NCI-H524 (cell line): ENCODE measurements around the gene DDO.
A peak's percentile ranks its signal among the peaks of the same experiment; 100 is the strongest.
"Not testable (repeated sequence)": the region's sequence is repeated elsewhere in the genome, so short reads cannot be mapped to it uniquely, and the experiment has no call there.

Source experiments
- DNase-seq, 2 experiments: peaks; one replicate each; lab custom pipeline; 2025; lab: John Stamatoyannopoulos, UW

DDO gene

DNA sequence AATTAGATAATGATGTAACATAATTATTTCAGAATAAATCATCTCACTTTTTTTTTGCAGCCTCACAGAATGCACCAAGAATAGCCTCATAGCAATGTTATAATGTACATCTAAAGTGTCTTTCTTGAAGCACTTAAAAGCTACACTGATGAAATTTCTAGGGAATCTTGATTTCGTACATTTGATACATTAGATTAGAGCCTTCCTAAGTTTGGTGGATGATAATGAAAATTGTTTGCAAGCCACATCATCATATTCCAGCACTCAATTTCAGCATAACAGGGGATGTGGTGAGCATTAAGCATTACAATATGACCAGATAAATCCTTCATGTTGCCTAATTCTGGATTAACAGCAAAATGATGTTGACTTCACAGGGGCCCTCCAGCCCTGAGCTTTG, 47.5 kb downstream of the DDO start:
- DNase-seq = no peak

DNA sequence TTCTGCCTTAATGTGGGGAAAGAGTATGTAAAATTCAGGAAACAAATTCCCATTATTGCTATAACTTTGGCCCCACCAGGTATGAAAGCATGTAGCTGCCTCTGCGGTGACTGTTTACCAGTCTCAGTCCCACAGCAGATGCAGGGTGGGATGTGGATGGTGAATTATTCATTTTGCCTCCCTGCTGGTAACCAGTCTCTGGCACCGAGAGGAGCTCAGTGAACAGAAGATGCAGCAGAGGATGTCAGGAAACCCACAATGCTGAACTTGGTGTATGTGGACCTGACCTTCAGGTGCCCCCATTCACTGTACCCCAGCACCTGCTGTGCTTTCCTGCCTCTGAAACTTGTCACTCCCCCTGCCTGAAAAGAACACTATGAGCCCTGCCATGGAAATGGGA, 48.4 kb downstream of the DDO start:
- DNase-seq = no peak

DNA sequence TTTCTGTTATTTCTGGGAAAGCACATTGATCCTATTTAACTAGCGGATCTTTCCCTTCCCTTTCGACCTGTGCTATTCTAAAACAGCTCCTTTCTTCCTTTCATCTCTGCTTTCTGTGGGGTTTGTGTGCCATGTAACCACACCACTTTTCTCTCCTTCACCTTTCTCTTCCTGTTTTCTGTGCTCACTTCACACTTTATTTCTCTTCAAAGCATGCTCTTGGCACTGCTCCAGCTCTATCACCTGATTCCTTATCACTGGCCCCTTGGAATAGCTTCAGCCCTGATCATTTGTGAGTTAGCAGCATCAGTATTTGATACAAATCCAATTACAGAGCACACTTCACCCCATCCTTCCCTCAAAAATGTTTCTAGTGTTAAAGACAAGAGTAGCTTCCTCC, 49.1 kb downstream of the DDO start:
- no peak for DNase-seq

DNA sequence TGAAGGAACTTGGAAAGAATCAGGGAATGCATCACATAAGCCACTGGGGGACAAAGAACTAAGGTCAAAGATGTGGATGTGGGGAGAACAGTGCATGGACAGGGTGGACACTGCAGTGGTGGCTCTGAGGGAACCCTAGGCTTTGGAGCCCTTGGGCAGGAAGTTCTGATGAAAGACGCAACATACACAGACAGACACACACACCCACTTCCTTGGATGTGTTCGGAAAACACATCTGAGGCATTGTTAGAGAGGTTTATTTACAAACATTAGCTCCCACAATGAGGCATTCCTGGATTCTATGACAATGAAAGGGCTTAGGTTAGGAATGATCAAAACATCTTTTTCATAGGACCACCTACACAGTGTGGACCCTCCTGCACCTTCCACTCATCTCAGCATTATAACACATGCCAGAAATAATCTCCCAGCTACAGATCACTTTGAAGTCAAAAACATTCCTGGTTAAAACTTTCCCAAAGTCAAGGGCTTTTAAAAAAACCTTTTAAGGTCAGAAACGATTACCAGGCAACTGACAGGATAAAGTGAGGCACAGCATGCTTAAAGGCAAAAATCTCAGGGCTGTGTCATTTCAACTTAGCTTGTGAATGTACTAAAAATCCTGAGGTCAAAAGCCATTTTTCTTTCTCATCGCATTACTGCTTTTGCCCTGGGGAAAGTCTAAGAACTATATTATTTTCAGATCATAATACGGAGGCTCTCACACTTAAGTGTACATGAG, 50.8 kb downstream of the DDO start:
- no peak for DNase-seq

DNA sequence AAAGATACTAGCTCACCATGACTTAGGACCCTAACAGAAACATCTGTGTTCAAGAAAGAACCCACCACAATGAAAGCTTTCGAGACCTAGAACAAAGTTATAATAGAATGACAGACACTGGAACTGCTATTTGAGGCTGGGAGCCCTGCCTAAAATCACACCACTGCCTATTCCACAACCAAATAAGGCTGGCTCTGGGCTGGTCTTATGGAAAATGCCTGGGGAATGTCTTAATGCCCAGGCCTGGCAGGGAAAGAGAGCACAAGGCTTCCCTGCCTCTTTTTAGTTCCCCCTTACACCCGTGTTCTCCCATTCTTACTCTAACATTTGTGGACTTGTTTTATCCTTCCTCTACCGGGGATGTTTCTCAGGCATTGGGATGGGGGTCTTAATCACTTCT, 51.6 kb downstream of the DDO start:
- DNase-seq = no peak

DNA sequence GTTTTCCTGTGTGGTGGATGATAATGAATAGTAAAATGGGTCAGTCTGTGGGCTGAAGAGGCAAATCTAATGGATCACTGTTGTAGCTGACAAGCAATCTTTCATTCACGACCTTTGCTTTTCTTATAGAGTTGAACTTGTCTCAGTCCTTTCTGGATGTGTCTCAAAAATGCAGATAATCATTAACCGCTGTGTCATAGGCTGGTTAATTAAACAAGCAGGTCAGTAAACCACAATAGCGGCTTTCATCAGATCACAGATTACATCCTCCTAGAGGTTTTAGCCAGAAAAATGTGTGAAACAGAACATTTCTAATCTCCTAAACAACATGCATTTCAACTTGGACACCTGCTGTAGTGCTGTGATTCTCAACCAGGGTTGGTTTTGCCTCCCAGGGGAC, 54.7 kb downstream of the DDO start:
- DNase-seq = no peak

DNA sequence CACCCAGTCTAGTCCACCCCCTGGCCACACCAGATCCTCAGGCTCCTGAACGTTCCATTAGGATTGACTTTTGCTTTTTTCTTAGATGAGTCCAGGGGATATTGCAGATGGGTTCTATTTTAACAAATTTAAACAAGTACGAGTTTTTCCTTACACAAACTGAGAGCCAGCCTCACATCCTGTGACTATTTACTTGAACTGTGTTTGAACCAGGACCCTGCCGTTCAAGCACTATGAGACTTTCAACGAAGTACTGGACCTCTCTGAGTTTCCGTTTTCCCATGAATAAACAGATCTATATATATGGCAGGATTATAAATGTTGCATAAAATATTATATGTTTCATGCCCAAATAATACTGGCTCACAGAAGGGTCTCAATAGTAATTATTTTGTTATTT, 55.8 kb downstream of the DDO start:
- DNase-seq = no peak

DNA sequence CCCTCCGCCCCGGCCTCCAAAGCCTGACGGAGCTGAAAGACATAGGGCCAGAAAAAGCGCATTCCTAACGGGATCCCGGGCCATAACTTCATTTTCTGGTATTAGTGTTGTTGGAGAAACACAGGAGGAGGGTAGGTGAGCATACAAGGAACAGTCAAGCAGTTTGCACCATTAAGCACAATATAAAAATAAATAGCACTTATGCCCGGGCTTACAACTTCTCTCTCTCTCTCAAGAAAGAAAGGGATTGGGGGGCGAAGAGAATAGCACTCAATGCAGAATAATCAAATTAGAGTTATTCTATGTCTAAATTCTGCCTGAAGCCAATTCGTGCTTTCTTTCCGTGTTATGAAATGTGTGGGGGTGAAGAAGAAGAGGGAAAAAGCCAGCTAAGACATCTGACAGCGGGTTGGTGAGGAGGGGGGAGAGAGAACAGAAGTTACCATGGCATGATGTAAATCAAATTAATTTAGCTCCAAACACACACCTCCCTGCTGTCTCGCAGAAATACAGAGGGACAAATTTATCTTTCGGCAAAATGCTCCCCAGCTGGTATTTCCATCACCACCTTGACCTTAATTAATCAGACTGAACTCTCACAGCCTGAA, 56.7 kb downstream of the DDO start:
- no peak for DNase-seq

DNA sequence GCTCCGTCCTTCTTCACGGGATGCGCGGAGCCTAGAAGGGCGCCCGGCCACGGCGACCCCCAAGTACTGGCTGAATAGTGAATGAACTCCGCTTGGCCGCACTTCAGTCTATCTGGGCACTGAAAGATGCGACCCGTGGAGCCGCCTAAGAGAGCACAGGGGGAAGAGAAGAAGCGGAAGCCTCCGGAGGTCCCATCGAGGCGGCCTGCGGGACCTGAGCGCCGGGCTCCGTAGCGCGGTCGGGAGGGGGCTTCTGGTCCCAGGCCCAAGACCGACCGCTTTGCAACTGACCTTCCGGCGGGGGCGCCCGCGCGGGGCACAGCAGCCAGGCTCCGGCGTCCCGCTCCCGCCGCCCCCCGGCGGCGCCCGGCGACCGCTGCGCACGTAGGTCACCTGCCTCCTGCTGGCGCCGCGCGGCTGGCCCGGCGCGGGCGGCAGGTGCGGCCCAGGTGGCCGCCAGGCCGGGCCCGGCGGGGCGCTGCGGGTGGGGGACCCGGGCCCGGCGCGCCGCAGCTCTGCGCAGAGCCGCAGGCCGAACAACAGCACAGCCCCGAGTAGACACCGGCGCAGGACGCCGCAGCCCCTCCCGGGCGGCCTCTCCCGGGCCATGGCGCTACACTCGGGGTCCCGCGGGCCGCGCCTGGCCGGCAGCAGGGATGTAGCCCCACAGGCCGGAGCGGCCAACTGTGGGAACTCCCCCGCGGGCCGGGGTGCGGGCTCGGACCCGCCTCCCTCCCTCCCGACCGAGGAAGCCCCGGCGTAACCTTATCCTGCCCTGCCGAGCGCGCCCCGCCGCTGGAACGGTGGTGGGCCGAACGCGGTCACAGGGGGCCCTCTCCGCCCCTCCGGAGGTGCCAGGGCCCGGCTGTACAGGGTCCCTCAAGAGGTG, 57.5 kb downstream of the DDO start, which contains the start of gene METTL24:
TSS of gene METTL24 (minus strand) at position 686 of the 889 bp plus-strand sequence. CDS start at position 609, 77 bp downstream.
- DNase-seq = peak; percentile 39 to 59

DNA sequence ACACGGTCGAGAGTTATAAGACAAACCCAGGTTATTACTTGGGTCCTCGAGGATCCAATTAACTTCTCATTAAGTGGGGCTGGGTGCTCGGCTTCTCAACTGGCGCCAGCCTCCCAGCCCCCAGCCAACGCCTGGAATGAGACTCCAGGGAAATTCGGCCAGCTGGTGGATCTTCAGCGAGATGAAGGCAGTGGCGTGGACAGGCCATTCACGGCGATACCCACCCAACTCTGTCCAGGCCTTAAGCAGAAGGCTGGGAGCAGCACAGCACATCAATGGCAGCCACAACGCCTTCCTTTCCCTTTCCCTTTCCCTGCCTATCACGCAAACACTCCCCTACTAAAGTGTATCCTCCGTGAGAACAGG, 58.1 kb downstream of the DDO start:
- peak; percentile 79 to 82 for DNase-seq

DNA sequence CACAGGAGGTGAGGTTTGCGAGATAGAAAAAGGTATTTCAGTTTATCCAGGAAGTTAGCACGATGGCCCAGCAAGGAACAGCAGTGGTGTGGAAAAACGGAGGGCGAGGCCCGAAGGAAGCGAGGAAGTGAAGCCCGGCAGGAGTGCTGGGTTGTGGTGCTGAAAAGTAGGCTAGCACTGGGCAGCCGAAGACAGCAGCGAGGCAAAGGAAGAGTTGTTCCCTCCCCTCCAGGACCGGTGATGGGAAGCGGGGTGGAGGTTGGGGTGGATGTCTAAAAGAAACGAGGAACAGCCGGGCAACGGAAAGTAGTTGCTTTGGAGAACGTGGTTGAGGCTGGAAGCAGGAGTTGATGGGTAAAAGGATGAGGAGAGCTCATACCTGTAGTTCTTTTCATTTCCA, 58.6 kb downstream of the DDO start:
- no peak for DNase-seq

DNA sequence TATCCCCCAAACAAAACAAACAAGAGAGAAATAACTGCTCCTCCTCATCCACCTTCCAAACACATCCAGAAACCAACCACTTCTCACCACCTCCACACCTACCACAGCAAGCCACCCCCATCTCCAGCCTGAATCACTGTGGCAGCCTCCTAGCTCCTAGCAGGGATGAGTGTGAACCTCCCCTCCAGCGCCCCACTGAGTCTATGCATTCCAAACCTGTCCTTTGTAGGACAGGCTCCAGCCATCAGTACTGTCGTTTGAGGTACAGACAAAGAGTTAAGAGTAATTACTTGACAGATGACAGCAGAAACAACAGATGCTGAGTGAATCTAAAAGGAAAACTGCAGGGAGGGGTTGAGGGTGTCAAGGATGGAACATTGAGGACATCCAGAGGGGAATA, 59.6 kb downstream of the DDO start:
- DNase-seq = peak; percentile 88 to 96

DNA sequence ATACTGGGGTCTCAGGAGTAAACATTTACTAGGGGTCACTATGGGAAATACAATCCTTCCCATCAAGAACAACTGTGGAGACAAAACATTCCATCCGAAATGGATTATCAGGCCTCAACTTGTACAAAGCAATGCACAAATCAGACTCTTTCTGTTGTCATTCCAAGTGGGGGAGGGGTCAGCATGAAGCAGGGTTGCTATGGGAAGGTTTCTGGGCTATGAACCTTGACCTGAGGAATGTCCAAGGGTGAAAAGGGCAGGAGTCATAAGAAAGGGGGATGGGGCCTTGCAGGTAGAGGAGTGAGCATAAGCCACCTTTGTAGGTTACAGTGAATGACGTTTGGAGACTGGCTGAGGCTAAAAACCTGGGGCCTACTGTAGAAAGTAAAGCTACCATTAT, 60.4 kb downstream of the DDO start:
- no peak for DNase-seq

DNA sequence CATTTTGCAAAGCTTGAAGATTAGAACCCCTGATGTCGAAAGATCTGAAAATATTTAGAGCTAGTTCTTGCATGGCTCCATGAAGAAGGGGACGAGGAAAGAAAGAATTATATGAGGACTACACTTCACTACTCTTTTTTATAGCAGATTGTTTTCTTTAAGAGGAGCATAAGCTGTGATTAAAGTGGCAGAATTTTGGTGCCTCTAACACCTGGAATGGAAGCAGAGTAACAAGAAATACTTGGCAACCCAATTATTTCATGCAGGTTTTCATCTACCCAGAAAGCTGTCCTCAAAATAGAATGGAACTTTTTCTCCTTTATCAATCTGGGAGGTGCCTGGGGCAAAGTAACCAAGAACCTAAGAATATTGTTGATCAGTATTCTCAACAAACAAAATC, 61.2 kb downstream of the DDO start:
- DNase-seq = peak in 1 of 2 experiments; percentile 42

DNA sequence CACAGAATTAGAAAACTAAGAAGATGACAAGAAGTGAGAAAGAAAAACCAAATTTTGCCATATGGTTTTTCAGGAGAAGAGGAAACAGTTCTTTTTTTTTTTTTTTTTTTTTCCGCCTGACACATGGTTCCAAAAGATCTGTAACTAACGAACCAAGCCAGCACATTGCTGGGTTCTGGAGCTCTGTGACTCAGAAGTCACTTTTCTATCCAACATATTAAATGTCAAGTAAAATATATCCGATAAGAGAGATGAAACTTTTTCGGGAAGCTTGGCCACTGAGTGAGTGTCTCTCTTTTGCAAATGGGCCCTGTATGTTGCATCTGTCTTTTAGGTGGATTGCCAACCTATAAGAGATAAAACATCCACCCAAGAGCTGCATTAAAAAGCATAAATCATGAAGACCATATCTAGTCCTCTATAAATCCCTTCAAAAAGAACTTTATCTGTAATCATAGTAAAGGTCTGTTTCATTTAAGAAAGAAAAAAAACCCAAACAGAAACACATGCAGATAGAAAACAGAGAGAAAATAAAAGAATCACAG, 61.8 kb downstream of the DDO start:
- DNase-seq = no peak

DNA sequence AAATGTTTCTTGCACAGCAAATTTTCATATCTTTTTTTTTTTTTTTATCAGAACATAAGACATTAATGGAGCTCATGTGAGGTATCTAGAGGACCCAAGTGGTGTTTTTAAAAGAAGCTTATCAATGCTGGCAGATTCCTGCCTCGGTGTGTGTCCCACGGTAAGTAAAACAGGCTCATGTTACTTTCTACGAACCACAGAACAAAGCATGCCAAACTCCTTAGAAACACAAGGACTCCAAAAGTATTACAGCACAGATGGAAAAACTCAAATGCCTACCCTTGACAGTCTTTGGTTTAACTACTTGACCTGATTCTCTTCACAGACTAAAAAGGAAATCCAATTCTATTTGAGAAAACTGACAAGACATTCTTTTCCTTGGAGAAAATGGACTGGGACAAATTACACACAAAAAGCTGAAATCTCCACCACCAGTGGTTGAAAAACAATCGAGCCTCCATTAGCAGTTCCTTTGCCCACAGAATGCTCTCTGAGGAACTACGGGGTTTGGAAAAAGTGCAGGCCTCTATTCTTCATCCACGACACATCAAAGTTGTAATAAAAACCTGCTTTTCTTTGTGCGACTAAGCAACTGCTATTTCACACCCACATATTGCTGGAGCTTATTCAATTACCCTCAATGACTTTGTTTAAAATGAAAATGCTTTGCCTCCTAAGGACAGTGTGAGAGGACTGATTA, 62.7 kb downstream of the DDO start:
- DNase-seq = peak; percentile 58 to 84

DNA sequence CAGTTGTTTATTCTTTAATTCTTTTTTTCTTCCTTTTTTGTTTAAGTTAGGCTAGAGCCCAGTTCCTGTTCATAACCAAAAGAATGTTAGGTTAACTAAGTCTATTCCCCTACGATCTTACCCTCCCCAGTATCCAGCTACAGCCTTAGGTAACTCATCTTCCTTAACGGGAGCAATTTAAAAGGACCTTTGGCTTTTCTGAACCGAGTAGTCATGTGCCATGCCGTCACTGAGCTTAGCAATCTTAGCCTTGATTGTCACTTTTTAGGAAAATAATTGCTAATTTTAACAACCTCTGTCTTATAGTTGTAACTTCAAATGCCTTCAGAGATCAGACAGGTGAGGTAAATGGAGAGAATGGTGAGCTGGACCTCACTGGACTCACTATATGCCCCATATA, 63.4 kb downstream of the DDO start:
- no peak for DNase-seq

DNA sequence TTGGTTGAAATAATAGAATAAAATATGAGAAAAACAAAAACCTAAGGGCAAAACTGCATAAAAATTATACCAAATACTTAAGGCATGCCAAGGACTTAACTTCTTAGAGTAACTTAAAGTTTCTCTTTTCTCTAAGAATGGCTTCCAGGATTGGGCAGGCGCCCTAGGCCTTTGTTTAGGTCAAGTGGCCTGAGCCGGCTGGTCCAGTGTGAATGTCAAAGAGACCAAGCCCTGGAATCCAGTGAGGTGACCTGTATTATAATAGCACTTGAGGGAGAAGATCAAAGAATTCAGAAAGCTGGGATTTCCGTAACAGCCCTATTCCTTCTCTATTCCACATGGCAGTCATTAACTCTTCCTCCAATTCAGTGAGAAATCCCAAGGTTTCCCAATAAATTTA, 63.8 kb downstream of the DDO start:
- DNase-seq = no peak

DNA sequence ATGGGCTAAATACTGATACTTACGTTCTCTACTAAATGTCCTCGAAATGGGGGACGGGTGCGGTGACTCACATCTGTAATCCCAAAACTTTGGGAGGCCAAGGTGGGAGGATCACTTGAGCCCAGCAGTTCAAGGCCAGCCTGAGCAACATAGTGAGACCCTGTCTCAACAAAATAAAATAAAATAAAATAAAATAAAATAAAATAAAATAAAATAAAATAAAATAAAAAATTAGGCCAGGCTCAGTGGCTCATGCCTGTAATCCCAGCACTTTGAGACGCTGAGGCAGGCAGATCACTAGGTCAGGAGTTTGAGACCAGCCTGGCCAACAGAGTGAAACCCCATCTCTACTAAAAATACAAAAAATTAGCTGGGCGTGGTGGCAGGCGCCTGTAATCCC, 64.8 kb downstream of the DDO start:
- DNase-seq = not testable (repeated sequence)

DNA sequence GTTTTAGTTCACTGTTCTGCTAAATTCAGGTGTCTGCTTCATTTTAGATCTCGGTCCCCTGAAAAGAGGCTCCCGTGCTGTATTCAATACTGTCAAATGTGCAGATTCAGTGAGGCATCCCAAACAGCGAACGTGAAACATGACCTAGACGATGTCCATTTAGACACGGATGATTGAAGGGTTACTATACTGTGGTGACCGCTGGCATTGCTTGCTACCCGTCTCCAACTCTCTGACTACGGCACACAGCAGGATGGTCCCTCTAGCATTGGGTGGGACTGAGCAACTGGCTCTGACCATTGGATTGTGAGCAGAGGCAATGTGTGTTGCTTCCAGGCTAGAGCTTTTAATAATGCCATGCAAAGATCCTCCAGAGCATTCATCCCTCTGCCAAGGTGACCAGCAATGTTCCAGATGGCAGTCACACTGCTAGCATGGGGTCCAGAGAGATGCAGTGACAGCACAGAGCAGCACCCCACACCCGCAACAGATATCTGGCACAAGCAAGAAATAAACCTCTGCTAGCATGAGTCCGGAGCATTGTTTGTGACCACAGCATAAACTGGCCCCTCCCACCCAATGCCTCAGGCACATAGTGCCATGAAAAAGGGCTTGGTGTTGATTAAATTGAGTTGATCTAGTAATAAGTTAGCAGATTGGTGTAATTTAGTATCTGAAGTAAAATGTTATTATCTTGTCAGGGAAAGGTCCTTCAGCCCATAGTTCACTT, 66.2 kb downstream of the DDO start:
- no peak for DNase-seq

DNA sequence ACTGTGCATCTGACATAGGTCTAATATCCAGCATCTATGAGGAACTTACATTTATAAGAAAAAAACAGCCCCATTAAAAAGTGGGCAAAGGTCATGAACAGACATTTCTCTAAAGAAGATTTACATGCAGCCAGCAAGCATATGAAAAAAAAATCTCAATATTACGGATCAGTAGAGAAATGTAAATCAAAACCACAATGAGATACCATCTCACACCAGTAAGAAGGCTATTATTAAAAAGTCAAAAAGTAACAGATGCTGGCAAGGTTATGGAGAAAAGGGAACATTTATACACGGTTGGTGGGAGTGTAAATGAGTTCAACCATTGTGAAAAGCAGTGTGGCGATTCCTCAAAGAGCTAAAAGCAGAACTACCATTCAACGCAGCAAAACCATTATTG, 70.3 kb downstream of the DDO start:
- DNase-seq = no peak
